Kidney epithelial cell (primary cell): ENCODE results near the gene ADCY4. TPM values are rescaled to one million over a fixed set of nuclear protein-coding genes. Genes with fewer than 3 reads are reported as not detected.

Experiments used
- DNase-seq: peaks from one replicate; pipeline ENCODE4 v3.0.0-alpha.2; 2010; ENCODE audit warnings: low read depth
- H3K27me3 ChIP-seq: 2 replicates; pipeline ENCODE4 v1.6.0; 2011; ENCODE audit warnings: low read length; ENCODE audit not compliant: control insufficient read depth, insufficient read depth
- H3K36me3 ChIP-seq: 2 replicates; pipeline ENCODE4 v1.5.1; 2011; ENCODE audit warnings: low read length; ENCODE audit not compliant: control insufficient read depth, insufficient read depth
- H3K4me3 ChIP-seq: 2 replicates; pipeline ENCODE4 v1.5.1; 2011; ENCODE audit warnings: low read depth, mild to moderate bottlenecking, control low read depth, low read length
- CTCF ChIP-seq: IDR thresholded peaks from 2 replicates; pipeline ENCODE4 v1.5.1; 2011; ENCODE audit warnings: mild to moderate bottlenecking, moderate library complexity, low read length, control low read depth, inconsistent platforms; ENCODE audit not compliant: insufficient read depth, poor library complexity, severe bottlenecking
- total RNA-seq: library from RNA; depleted of rRNA; stranded (reverse); fragments of >200 nt; gene quantifications from 2 replicates; pipeline ENCODE4 v1.2.3, GENCODE V29; 2015

The ADCY4 gene
- total RNA-seq: 4.0 and 9.0 TPM in 2 replicates

DNA sequence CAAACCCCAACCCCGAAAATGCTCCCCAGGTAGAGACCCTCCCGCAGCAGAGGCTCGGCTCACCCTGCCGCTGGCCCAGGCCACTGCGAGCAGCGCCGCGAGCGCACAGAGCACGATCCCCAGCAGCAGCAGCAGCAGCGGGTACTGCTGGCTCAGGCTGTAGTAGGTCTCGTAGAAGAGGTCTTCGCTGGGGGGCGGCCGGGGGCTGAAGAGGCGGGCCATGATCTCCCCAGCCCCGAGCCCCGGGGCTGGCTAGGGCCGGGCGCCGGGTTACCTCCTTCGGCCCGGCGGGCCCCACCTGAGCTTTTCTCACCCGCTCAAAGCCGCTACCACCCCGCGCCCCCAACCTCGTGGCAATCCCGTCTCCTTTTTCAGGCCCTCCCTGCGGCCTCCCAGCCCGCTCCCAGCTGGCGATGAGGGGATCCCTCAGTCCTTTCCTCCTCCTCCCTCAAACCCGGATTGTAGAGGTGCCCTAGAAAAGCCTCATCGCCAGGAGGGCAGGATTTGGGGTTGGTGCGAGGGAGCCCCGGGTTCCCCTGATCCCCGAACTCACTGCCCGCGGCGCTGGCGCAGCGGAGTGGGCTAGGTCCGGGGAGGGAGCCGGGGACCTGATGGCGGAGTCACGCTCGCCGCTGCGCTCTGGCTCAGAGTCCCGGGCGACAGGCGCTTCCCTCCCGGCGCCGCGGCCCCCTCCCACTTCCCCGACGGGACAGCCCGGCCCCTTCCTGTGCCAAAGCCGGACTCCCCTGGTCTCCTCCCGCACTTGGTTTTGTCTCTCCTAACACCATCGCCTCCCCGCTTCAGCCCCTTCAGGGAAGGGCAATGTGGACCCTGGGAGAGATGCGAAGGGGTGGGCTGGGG is at the start of gene ADCY4:
ADCY4 (minus strand) TSS at position 641 of the 861 bp plus-strand sequence; CDS start at position 222, 419 bp downstream.
- no peak for DNase-seq
- no peak for TF ChIP-seq CTCF
- Histone ChIP-seq H3K27me3 (peaks cover 46% of the 10 kb centered on the region), H3K36me3 (no peaks in the 10 kb centered on the region), H3K4me3 (peak within 1 kb of the TSS; percentile 16)

GRCh38 chr14:24384169-24384568 is 49.3 kb upstream of the ADCY4 start:
- no peak overlapping the region for H3K4me3 ChIP-seq
- no peak for TF ChIP-seq CTCF
- H3K36me3 ChIP-seq: no peaks in the 10 kb centered on the region

GRCh38 chr14:24382064-24382371 is 47.1 kb upstream of the ADCY4 start:
- DNase-seq: no peak
- peaks cover 2% of the 10 kb centered on the region for H3K27me3 ChIP-seq
- H3K4me3 ChIP-seq: no peak overlapping the region
- no peaks in the 10 kb centered on the region for H3K36me3 ChIP-seq
- TF ChIP-seq CTCF: no peak

More at GRCh38 chr14:24384169-24384568, 49.3 kb upstream of the ADCY4 start:
- DNase-seq: no peak
- peaks cover 2% of the 10 kb centered on the region for H3K27me3 ChIP-seq

GRCh38 chr14:24381363-24382063 is 46.6 kb upstream of the ADCY4 start:
- TF ChIP-seq CTCF: no peak
- Histone ChIP-seq H3K4me3 (no peak overlapping the region), H3K36me3 (no peaks in the 10 kb centered on the region), H3K27me3 (peaks cover 2% of the 10 kb centered on the region)
- no peak for DNase-seq

DNA sequence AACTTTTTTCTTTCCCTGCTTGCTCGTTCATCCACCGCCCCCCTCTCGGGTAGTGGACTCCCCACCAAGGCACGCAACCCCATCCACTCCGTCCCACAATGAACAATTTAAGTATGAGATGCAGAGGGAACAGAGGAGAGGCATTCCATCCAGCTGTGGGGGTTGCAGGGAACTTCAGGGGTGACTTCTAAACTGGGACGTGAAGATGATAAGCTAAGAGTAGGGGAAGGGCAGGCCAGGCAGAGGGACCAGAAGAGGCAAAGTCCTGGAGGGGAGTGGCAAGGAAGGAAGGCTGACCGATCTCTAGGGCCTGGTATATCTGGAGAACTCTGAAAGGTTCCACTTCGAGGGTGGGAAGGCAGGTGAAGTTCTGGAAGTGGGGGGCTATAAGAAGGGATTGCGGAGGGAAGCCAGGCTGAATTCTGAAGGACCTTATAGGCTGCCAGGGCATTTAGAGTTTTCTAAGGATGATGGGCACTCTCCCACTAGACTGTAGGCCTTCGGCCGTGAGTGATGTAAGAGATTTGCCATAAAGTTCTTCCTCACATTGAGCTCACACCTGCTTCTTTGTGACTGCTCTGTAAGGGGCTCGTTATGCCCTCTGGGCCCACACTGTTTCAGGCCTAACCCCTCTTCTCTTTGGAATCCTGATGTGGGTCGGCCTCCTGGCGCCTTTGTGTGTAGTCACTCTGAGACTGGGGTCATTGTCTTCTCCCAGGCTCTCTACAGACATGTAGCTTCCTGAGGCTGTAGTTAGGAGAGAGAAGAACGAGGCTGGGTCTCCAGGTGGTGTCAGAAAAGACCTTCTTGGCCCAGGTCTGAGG is 45.2 kb upstream of the ADCY4 start:
- DNase-seq: no peak
- TF ChIP-seq CTCF: no peak
- H3K36me3 ChIP-seq: no peaks in the 10 kb centered on the region
- H3K27me3 ChIP-seq: peaks cover 2% of the 10 kb centered on the region
- H3K4me3 ChIP-seq: no peak overlapping the region
